T-helper 1 cell treated with Interleukin-12 subunit alpha and Interleukin-12 subunit beta and Interleukin-4 antibody, amounts not matched to agents 30 μg/mL and 1 μg/mL, for 36 hours (primary cell): ENCODE data around the gene LGR4.

Experiments used
- H3K27ac Mint-ChIP-seq: one replicate; pipeline ENCODE4 v1.8.0; 2021; ENCODE audit warnings: mild to moderate bottlenecking, mixed read lengths
- H3K27me3 Mint-ChIP-seq: one replicate; pipeline ENCODE4 v1.8.0; 2021; ENCODE audit warnings: low read depth, mixed read lengths
- H3K36me3 Mint-ChIP-seq: one replicate; pipeline ENCODE4 v1.8.0; 2021; ENCODE audit warnings: low read depth, mixed read lengths
- H3K4me1 Mint-ChIP-seq: one replicate; pipeline ENCODE4 v1.8.0; 2021; ENCODE audit warnings: low read depth, mixed read lengths
- H3K4me3 Mint-ChIP-seq: one replicate; pipeline ENCODE4 v1.8.0; 2021; ENCODE audit warnings: mild to moderate bottlenecking, moderate library complexity, mixed read lengths
- H3K9me3 Mint-ChIP-seq: one replicate; pipeline ENCODE4 v1.8.0; 2021; ENCODE audit warnings: mixed read lengths

LGR4 gene

DNA sequence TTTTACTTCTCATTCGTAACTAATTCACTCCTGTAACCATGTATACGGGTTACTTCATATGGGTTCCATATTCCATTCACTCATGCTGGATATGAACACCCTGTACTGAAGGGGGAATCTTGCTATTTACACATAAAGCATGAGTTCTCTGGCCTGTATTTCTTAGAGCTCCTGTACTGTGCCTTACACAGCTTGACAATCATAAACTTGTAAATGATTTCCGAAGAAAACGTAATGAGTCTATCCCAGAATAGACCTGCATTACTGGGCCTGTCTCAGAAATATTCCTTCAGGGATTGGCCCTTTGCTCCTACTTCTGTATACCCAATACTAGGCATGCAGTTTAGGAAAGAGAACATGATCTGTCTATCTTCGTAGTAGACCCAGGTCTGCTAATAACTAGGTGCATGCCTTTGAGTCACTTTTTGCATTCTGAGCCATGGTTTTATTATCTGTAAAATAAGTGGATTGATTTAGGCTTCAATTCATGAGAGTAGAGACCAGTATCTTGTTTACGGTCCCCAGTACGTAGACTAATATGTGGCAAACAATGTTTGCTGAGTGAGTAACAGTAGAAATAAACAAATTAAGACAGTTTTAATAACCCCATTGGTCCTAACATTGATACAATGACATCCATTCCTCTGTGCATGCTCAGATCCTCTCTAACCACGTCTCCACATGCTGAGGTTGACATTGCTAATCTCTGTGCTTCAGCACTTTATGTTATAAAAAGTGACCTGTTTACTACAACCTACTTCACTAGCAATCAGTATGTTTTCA is 110.8 kb downstream of the LGR4 start:
- Mint-ChIP-seq H3K4me1 (peaks cover 22% of the 10 kb centered on the region), H3K36me3 (no peaks in the 10 kb centered on the region), H3K27me3 (no peaks in the 10 kb centered on the region), H3K4me3 (peak overlapping the region; percentile 88), H3K9me3 (no peaks in the 10 kb centered on the region), H3K27ac (no peak overlapping the region)

DNA sequence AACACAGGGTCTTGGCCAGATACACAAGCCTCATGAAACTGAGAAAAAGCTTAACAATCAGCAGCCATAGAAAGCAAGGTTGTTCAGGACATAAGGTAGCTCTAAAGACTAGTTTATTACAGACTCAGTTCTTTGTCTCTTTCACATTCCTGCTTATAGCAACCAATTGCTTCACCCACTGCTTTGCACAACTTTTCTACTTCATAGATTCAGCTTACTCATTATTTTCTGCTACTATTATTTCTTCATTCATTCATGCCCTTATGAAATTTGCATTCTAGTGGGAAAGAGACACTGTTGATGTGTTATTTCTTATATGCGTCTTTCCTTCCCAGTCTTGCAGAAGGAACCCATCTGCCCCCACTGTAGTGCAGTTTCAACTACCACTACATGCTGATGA is 114.3 kb downstream of the LGR4 start:
- Mint-ChIP-seq H3K4me3 (no peak overlapping the region), H3K36me3 (no peaks in the 10 kb centered on the region), H3K9me3 (no peaks in the 10 kb centered on the region), H3K27ac (no peak overlapping the region), H3K4me1 (peaks cover 14% of the 10 kb centered on the region), H3K27me3 (no peaks in the 10 kb centered on the region)

DNA sequence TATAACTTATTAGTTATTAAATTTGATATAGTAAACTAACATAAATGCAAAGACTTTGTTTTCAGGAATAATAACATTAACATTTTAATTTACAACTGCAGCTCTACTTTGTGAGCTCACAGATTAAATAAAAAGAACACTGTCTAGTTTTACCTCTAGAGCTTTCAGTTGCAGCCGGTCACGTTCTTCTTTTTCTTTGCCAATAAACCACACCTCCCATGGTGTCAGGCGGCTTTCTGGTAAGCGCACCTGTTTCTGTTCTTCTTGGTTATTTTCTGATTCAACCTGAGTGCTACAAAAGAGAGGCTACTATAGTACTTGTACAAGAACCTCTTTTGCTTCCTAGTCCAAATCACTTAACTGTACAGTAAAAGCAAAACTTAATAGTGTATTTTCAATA is 115.3 kb downstream of the LGR4 start:
- no peaks in the 10 kb centered on the region for H3K27me3 Mint-ChIP-seq
- H3K27ac Mint-ChIP-seq: no peak overlapping the region
- peaks cover 10% of the 10 kb centered on the region for H3K4me1 Mint-ChIP-seq
- no peak overlapping the region for H3K4me3 Mint-ChIP-seq
- H3K36me3 Mint-ChIP-seq: no peaks in the 10 kb centered on the region
- H3K9me3 Mint-ChIP-seq: no peaks in the 10 kb centered on the region

DNA sequence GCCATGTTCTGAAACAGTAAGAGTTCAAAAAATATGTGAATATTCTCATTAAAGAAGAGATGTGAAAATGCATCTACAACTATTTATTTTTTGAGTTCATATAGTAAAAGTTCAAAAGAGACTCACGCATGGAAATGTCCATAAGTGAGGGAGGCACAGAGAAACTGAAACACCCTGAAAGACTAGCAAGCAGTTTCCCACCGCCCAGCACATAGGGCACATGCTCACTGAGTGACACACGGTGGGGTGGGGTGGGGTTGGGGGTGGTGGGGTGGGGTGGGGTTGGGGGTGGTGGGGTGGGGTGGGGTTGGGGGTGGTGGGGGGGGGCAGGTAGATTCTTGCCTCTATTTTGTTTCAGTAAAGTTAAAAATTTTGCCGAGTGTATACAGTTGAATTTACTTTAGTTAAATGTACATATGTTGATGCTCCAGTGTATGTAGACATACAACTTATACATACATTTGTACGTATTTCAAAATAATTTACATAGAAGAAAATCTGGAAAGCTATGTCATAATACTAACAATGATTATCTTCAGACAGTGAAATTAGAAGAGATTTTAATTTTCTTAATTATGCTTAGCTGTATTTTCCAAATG is 115.9 kb downstream of the LGR4 start:
- Mint-ChIP-seq H3K9me3 (no peaks in the 10 kb centered on the region), H3K4me3 (no peak overlapping the region), H3K27me3 (no peaks in the 10 kb centered on the region), H3K4me1 (peaks cover 5% of the 10 kb centered on the region), H3K36me3 (no peaks in the 10 kb centered on the region), H3K27ac (no peak overlapping the region)

DNA sequence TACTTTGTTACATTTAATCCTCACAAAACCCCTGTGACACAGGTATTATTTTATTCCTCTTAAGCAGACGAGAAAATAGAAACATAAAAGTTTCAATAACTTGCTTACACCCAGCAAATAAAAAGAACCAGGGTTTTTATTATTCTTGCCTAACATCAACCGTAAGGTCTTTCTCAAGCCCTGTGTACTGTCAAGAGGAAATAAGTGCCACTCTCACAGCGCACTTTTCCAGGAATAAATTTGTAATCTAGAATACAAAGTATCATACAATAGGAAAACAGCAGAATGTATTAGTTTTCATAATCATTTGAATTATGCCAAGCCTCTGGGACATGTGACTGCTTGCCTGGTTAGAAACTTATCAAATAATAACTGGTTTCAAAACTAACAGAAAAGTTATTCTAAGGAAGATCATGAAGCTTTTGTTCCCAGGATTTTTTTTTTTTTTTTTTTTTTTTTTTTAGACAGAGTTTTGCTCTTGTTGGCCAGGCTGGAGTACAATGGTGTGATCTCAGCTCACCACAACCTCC is 117.0 kb downstream of the LGR4 start:
- H3K9me3 Mint-ChIP-seq: no peaks in the 10 kb centered on the region
- H3K36me3 Mint-ChIP-seq: no peaks in the 10 kb centered on the region
- peaks cover 2% of the 10 kb centered on the region for H3K4me1 Mint-ChIP-seq
- H3K27ac Mint-ChIP-seq: no peak overlapping the region
- no peaks in the 10 kb centered on the region for H3K27me3 Mint-ChIP-seq
- no peak overlapping the region for H3K4me3 Mint-ChIP-seq

DNA sequence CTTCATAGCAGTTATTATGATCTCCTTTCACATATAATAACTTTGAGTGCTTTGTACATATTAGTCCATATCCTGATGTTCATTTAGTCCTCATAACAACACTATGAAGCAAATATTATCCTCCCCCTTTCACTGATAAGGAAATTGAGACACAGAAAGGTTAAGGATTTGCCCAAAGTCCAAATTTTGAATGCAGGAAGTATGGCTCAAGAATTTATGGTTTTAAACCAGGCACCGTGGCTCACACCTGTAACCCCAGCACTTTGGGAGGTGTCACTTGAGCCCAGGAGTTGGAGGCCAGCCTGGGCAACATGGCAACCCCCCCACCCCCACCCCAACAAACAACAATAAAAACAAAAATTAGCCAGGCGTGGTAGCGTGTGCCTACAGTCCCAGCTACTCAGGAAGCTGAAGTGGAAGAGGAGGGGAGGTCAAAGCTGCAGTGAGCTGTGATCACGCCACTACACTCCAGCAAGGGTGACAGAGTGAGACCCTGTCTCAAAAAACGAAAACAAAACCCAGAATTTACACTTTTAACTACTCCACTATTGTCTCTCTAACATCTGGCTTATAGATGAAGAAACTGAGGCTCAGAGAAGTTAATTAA is 118.1 kb downstream of the LGR4 start:
- Mint-ChIP-seq H3K9me3 (no peaks in the 10 kb centered on the region), H3K27me3 (no peaks in the 10 kb centered on the region), H3K27ac (no peak overlapping the region), H3K36me3 (peaks cover 1% of the 10 kb centered on the region), H3K4me3 (no peak overlapping the region), H3K4me1 (peaks cover 2% of the 10 kb centered on the region)

DNA sequence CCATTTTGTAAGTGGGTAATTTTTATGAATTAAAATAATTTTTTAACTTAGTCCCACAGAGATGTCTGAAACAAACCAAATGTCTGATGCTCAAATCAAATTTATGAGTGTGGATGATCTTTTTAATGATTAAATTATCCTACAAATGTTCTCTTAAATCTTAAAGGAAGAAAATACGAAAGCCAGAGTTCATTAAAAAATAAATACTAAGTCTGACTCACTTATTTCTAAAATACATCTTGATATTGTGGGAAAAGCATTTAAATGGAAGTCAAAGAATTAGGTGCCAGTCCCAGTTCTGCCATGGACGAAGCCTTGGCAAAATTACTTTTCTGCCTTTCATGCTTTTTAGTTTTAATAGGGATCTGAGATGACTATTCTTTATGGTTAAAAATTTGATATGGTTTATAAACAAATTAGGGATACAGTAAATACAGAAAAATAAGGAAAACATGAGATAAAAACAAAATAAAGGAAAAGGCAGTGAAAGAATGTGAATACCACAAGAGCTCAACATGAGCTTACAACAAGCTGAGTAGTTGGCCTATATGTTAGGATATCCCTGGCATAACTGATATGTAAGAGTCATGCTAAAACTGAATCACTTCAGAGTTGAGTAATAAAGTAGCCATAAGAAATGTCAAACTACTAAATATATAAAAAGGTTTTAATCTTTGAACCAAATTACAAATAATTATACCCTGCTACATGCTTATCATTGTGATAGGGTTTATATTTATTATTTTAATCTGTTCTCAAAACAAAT is 118.8 kb downstream of the LGR4 start:
- Mint-ChIP-seq H3K4me3 (no peak overlapping the region), H3K4me1 (no peaks in the 10 kb centered on the region), H3K9me3 (no peaks in the 10 kb centered on the region), H3K36me3 (peaks cover 1% of the 10 kb centered on the region), H3K27me3 (no peaks in the 10 kb centered on the region), H3K27ac (no peak overlapping the region)

DNA sequence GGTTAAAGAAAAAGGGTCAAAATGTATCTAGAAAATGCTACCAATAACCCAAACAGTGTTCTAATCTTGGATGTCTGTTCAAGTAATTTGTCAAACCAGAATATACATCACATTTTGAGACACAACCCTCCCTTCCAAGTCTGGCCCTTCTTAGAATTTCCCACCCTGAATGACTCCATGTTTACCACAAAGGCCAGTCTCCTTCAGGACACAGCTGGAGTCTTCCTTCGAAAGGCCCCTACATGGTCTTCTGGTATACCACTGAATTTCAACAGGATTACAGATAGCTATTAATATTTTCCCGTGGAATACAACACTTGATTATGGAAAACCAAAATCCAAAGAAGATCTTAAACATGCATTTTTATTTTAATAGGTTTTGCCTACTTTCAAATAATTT is 119.8 kb downstream of the LGR4 start:
- Mint-ChIP-seq H3K4me3 (no peak overlapping the region), H3K27me3 (no peaks in the 10 kb centered on the region), H3K27ac (no peak overlapping the region), H3K9me3 (no peaks in the 10 kb centered on the region), H3K4me1 (no peaks in the 10 kb centered on the region), H3K36me3 (peaks cover 1% of the 10 kb centered on the region)

DNA sequence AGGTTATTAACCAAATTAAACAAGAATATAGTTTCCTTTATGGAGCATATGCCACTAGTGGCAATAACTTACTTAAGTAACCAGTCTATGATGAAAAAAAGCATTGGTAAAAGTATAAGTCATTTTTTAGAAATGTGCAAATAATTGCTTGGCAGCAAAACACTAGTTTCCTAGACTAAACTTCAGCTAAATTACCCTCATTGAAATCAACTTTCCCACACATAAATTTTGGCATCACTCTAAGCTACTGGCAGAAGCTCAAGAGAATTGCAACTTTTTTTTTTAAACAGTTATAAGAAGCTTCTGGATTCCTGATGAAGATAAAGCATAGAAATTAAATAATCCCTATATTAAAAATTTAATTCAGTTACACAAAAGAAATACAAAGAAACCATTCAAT is 122.1 kb downstream of the LGR4 start:
- no peaks in the 10 kb centered on the region for H3K4me1 Mint-ChIP-seq
- H3K4me3 Mint-ChIP-seq: no peak overlapping the region
- H3K27me3 Mint-ChIP-seq: no peaks in the 10 kb centered on the region
- no peak overlapping the region for H3K27ac Mint-ChIP-seq
- no peaks in the 10 kb centered on the region for H3K9me3 Mint-ChIP-seq
- peaks cover 1% of the 10 kb centered on the region for H3K36me3 Mint-ChIP-seq

DNA sequence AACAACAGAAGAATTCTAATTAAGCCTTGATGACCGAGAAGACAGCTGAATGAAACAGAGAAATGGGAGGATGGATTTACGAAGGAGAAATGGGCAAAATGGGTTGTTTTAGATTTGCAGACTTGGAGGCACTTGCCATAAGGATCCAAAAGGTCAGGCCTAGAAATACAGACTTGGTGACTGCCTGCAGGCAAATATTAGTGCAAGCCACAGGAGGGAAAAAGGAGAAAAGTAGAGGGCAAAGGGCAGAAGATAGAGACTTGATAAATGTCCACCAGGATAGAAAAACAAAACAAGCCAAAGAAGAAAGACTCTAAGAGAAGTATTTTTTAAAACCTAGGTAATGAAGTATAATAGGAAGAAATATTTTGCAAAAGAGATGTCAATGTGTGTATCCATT is 122.7 kb downstream of the LGR4 start:
- Mint-ChIP-seq H3K36me3 (peaks cover 1% of the 10 kb centered on the region), H3K4me3 (no peak overlapping the region), H3K27ac (no peak overlapping the region), H3K4me1 (no peaks in the 10 kb centered on the region), H3K27me3 (no peaks in the 10 kb centered on the region), H3K9me3 (no peaks in the 10 kb centered on the region)

DNA sequence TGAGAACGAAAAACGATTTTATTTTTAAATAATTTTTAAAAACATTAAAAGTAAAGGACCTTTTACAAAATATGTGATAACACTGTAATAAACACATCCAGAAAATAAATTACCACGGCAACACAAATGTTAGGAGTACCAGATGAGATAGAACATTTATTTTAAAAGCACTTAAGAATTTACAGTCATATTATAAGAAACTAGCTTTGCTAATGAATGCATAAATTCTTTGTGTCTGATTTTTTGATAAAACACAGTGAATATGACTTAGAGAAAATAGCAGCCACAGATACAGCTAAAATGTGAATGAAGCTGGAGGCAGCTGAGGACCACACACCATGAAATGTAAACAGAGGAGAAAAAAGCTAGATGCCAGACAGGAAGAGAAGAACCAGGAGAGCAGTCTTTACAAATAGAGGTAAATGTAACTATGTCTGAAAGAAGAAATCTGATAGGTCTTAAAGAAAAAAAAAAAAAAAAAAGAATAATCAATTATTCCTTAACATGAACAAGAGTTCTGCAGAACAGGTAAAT is 124.2 kb downstream of the LGR4 start:
- Mint-ChIP-seq H3K27ac (no peak overlapping the region), H3K36me3 (peaks cover 1% of the 10 kb centered on the region)

DNA sequence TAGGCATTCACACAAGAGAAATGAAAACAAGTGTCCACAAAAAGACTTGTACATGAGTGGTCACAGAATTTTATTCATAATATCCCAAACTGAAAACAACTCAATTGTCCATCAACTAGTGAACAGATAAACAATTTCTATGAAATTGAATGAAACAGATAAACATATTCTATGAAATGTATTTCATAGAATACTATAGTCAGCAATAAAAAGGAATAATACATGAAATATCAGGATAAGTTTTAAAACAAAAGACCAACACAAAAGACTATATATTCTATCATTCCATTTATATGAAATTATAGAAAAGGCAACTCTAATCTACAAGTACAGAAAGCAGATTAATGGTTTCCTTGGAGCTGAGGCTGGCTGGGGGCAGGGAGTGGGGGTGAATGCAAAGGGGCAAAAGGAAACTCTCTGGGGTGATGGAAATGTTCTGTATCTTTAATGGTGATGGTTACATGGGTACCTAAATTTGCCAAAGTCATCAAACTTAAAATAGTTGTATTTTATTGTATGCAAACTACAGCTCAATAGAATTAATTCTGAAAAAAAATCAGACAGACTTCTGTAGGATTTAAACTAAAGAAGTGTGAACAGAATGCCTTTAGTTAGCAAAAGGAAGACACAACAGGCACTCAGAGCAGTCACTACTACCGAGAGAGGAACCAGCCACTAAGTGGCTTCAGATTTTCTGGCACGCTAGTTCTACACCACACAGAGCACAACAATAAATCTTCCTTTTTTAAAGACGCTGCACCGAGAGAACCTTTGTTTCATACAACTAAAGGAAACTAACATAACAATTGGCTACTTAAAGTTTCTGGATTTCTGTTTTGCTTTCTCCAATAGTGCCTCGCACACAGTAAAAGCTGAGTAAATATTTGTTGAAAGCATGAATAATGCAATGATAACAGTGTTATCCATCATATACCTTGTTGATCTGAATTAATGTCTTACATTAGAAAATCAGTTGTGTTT is 124.9 kb downstream of the LGR4 start:
- Mint-ChIP-seq H3K4me1 (no peaks in the 10 kb centered on the region), H3K9me3 (no peaks in the 10 kb centered on the region), H3K27ac (no peak overlapping the region), H3K36me3 (peaks cover 1% of the 10 kb centered on the region), H3K27me3 (no peaks in the 10 kb centered on the region), H3K4me3 (no peak overlapping the region)

More for the DNA sequence above, 124.2 kb downstream of the LGR4 start:
- no peaks in the 10 kb centered on the region for H3K27me3 Mint-ChIP-seq
- no peaks in the 10 kb centered on the region for H3K4me1 Mint-ChIP-seq
- no peaks in the 10 kb centered on the region for H3K9me3 Mint-ChIP-seq
- no peak overlapping the region for H3K4me3 Mint-ChIP-seq

DNA sequence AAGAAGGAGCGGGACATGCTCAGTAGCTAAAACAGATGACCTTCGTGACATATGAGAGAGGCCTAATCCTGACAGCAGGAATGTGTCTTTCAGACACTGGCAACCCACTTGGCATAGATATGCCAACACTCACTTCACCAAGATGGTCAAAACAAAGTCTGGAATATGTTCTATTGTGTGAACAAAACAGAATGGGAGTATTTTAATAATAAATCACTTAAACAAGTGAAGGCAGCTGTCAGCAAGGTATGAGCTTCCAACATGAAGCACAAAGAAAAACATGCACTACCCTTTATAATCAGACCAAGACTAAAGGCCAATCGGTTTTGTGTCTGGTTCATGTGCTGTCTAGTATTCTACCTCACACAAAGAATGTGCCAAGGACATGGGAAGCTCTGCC is 132.6 kb downstream of the LGR4 start:
- Mint-ChIP-seq H3K4me3 (no peak overlapping the region), H3K36me3 (no peaks in the 10 kb centered on the region), H3K4me1 (no peaks in the 10 kb centered on the region), H3K27ac (no peak overlapping the region), H3K9me3 (no peaks in the 10 kb centered on the region), H3K27me3 (no peaks in the 10 kb centered on the region)
